HepG2 (cell line): ENCODE results near the gene C11orf24. TPM values are rescaled to one million over a fixed set of nuclear protein-coding genes. Genes with fewer than 3 reads are reported as not detected.

ENCODE experiments used
- ATF1 ChIP-seq: IDR thresholded peaks from 2 replicates; pipeline ENCODE4 v1.6.1; 2016; ENCODE audit warnings: mild to moderate bottlenecking, control low read depth
- ATF7-NPFF ChIP-seq: sonication (generic); formaldehyde crosslinking; IDR thresholded peaks from 2 replicates; pipeline ENCODE4 v1.8.1; 2023; ENCODE audit warnings: mild to moderate bottlenecking, low read depth, missing genetic modification reagents, moderate library complexity
- FIP1L1 ChIP-seq: fragments of 200-400 bp; formaldehyde crosslinking; IDR thresholded peaks from 2 replicates; pipeline ENCODE4 v1.6.1; 2018; ENCODE audit warnings: low read depth, mild to moderate bottlenecking, low read length, moderate library complexity, borderline replicate concordance; ENCODE audit not compliant: insufficient read depth
- HNRNPUL1 ChIP-seq: fragments of 200-400 bp; formaldehyde crosslinking; IDR thresholded peaks from 2 replicates; pipeline ENCODE4 v1.6.1; 2017; ENCODE audit warnings: low read depth, mild to moderate bottlenecking, low read length, moderate library complexity
- NPAS2 ChIP-seq: sonication (generic); formaldehyde crosslinking; IDR thresholded peaks from 2 replicates; pipeline ENCODE4 v1.8.0; 2022; ENCODE audit warnings: mild to moderate bottlenecking, missing genetic modification reagents, borderline replicate concordance
- NR2F1 ChIP-seq, 2 experiments: fragments of 450-650 bp in 1 of 2; formaldehyde crosslinking in 1 of 2; IDR thresholded peaks; 2 replicates each; pipeline versions ENCODE4 v1.5.0 to v1.6.1; 2016 to 2020; ENCODE audit warnings: mild to moderate bottlenecking in 1 of 2, missing compliant biosample characterization in 1 of 2, missing genetic modification reagents in 1 of 2, moderate library complexity in 1 of 2
- NR2F6 ChIP-seq, 2 experiments: IDR thresholded peaks; 2 replicates each; pipeline ENCODE4 v1.6.1; 2016; ENCODE audit warnings: antibody characterized with exemption in 1 of 2, mild to moderate bottlenecking in 1 of 2
- POLR2G ChIP-seq: fragments of 200-400 bp; formaldehyde crosslinking; IDR thresholded peaks from 2 replicates; pipeline ENCODE4 v1.6.1; 2018; ENCODE audit warnings: mild to moderate bottlenecking, low read depth, low read length, moderate library complexity
- PPARG ChIP-seq: conservative IDR thresholded peaks from 2 replicates; pipeline ENCODE4 v1.6.1; 2016; ENCODE audit warnings: missing biosample characterization, missing genetic modification reagents
- SAP130 ChIP-seq: IDR thresholded peaks from 2 replicates; pipeline ENCODE4 v1.6.1; 2016; ENCODE audit warnings: low read depth
- SP4 ChIP-seq: sonication (generic); formaldehyde crosslinking; IDR thresholded peaks from 2 replicates; pipeline ENCODE4 v1.8.1; 2023; ENCODE audit warnings: mild to moderate bottlenecking, missing genetic modification reagents
- THAP11 ChIP-seq: IDR thresholded peaks from 2 replicates; pipeline ENCODE4 v1.6.1; 2016; ENCODE audit warnings: missing biosample characterization, missing genetic modification reagents
- ZBTB43 ChIP-seq: sonication (generic); formaldehyde crosslinking; conservative IDR thresholded peaks from 2 replicates; pipeline ENCODE4 v1.4.0; 2020; ENCODE audit warnings: missing genetic modification reagents
- ZFP41 ChIP-seq: sonication (generic); formaldehyde crosslinking; IDR thresholded peaks from 2 replicates; pipeline ENCODE4 v1.4.0; 2020; ENCODE audit warnings: mild to moderate bottlenecking, missing genetic modification reagents, borderline replicate concordance
- ZMAT5 ChIP-seq: sonication (generic); formaldehyde crosslinking; IDR thresholded peaks from 2 replicates; pipeline ENCODE4 v1.5.0; 2020; ENCODE audit warnings: mild to moderate bottlenecking, low read depth, missing genetic modification reagents, borderline replicate concordance
- ZNF382 ChIP-seq: sonication (generic); formaldehyde crosslinking; IDR thresholded peaks from 2 replicates; pipeline ENCODE4 v1.5.0; 2020; ENCODE audit warnings: missing genetic modification reagents, mild to moderate bottlenecking, borderline replicate concordance
- ZNF766 ChIP-seq: sonication (generic); formaldehyde crosslinking; IDR thresholded peaks from 2 replicates; pipeline ENCODE4 v1.5.0; 2020; ENCODE audit warnings: missing genetic modification reagents, borderline replicate concordance
- polyA plus RNA-seq, 8 experiments: library from polyadenylated mRNA; depleted of rRNA in 3 of 8; stranded (reverse) in 7 of 8; unstranded in 1 of 8; fragments of >200 nt; fragmentation: Illumina TruSeq in 4 of 8; extraction: Trizol in 4 of 8; gene quantifications; 2 replicates each; pipeline versions ENCODE4 v1.2.1 to v1.2.3, GENCODE V29; 2011 to 2016; ENCODE audit warnings: low read depth in 4 of 8, missing spikeins in 1 of 8, mixed read lengths in 1 of 8; ENCODE audit not compliant: insufficient read depth in 1 of 8
- total RNA-seq, 5 experiments: library from RNA; depleted of rRNA; stranded (reverse); fragments of >200 nt; fragmentation: Illumina TruSeq; extraction: Trizol; gene quantifications; 2 replicates each; pipeline ENCODE4 v1.2.3, GENCODE V29; 2016; ENCODE audit warnings: low read depth in 1 of 5
- TF ChIP-seq, protein P1 (sequence below): sonication (generic); formaldehyde crosslinking; IDR thresholded peaks from 2 replicates; pipeline ENCODE4 v1.5.1; 2020; ENCODE audit warnings: missing genetic modification reagents, mild to moderate bottlenecking, borderline replicate concordance
- TF ChIP-seq, protein P2 (sequence below): fragments of 450-650 bp; IDR thresholded peaks from 2 replicates; pipeline ENCODE4 v1.6.1; 2017
- TF ChIP-seq, protein P3 (sequence below): sonication (generic); formaldehyde crosslinking; IDR thresholded peaks from 2 replicates; pipeline ENCODE4 v1.5.0; 2020; ENCODE audit warnings: mild to moderate bottlenecking, missing genetic modification reagents
- TF ChIP-seq, protein P4 (sequence below): IDR thresholded peaks from 2 replicates; pipeline ENCODE4 v1.6.1; 2016

The C11orf24 gene
- total and polyA plus RNA-seq, 2 of the 13 experiments (the other 11 are each of a cell fraction or from before 2014, with no cell fraction given) = 52.9 to 55.5 TPM

DNA sequence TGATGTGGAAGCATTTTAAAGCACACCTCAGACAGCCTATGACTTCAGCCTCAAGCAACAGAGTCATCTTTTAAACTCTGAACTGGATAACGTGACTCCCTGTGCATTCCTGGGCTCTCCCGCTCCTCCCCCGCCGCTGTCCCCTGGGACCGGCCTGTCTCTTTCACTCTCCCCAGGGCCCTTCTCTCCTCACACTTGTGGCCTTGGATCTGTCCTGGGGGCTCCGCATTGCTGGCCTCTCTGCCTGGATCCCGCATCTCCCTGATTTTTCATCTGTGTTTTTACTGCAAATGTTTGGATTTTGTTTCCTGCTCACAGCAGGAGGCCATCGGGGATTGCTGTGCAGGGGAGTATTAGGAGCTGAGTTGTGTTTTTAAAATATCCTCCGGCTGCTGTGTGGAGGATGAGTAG lies 15.4 kb downstream of the C11orf24 start (continued):
- TF ChIP-seq, protein P1, sequence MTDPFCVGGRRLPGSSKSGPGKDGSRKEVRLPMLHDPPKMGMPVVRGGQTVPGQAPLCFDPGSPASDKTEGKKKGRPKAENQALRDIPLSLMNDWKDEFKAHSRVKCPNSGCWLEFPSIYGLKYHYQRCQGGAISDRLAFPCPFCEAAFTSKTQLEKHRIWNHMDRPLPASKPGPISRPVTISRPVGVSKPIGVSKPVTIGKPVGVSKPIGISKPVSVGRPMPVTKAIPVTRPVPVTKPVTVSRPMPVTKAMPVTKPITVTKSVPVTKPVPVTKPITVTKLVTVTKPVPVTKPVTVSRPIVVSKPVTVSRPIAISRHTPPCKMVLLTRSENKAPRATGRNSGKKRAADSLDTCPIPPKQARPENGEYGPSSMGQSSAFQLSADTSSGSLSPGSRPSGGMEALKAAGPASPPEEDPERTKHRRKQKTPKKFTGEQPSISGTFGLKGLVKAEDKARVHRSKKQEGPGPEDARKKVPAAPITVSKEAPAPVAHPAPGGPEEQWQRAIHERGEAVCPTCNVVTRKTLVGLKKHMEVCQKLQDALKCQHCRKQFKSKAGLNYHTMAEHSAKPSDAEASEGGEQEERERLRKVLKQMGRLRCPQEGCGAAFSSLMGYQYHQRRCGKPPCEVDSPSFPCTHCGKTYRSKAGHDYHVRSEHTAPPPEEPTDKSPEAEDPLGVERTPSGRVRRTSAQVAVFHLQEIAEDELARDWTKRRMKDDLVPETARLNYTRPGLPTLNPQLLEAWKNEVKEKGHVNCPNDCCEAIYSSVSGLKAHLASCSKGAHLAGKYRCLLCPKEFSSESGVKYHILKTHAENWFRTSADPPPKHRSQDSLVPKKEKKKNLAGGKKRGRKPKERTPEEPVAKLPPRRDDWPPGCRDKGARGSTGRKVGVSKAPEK = no peak
- TF ChIP-seq NR2F1 (CRISPR knock-in tag; IDR thresholded peaks at IDR 0.05) = no peak
- no peak for TF ChIP-seq NR2F6 (IDR thresholded peaks at IDR 0.05)
- 0 out of 2 replicates have a peak, but pooled peaks have one; percentile 23 for TF ChIP-seq NR2F6 (CRISPR knock-in tag; IDR thresholded peaks at IDR 0.05)
- TF ChIP-seq, protein P2, sequence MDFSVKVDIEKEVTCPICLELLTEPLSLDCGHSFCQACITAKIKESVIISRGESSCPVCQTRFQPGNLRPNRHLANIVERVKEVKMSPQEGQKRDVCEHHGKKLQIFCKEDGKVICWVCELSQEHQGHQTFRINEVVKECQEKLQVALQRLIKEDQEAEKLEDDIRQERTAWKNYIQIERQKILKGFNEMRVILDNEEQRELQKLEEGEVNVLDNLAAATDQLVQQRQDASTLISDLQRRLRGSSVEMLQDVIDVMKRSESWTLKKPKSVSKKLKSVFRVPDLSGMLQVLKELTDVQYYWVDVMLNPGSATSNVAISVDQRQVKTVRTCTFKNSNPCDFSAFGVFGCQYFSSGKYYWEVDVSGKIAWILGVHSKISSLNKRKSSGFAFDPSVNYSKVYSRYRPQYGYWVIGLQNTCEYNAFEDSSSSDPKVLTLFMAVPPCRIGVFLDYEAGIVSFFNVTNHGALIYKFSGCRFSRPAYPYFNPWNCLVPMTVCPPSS = no peak
- TF ChIP-seq SAP130 (CRISPR knock-in tag) = peak; percentile 74
- peak; percentile 58; the same call in 1 of the 2 replicates for TF ChIP-seq PPARG (CRISPR knock-in tag)
- no peak for TF ChIP-seq HNRNPUL1
- no peak for TF ChIP-seq FIP1L1
- 0 out of 2 replicates have a peak, but pooled peaks have one; percentile 19 for TF ChIP-seq ATF7-NPFF
- TF ChIP-seq, protein P3, sequence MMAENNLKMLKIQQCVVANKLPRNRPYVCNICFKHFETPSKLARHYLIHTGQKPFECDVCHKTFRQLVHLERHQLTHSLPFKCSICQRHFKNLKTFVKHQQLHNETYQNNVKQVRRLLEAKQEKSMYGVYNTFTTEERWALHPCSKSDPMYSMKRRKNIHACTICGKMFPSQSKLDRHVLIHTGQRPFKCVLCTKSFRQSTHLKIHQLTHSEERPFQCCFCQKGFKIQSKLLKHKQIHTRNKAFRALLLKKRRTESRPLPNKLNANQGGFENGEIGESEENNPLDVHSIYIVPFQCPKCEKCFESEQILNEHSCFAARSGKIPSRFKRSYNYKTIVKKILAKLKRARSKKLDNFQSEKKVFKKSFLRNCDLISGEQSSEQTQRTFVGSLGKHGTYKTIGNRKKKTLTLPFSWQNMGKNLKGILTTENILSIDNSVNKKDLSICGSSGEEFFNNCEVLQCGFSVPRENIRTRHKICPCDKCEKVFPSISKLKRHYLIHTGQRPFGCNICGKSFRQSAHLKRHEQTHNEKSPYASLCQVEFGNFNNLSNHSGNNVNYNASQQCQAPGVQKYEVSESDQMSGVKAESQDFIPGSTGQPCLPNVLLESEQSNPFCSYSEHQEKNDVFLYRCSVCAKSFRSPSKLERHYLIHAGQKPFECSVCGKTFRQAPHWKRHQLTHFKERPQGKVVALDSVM (CRISPR knock-in tag) = no peak
- no peak for TF ChIP-seq ZMAT5 (CRISPR knock-in tag)
- TF ChIP-seq ZBTB43 (CRISPR knock-in tag) = no peak
- TF ChIP-seq THAP11 = no peak
- TF ChIP-seq ZFP41 (CRISPR knock-in tag) = no peak
- no peak for TF ChIP-seq NPAS2 (CRISPR knock-in tag)
- TF ChIP-seq POLR2G = peak; percentile 45; the same call in 1 of the 2 replicates
- TF ChIP-seq, protein P4, sequence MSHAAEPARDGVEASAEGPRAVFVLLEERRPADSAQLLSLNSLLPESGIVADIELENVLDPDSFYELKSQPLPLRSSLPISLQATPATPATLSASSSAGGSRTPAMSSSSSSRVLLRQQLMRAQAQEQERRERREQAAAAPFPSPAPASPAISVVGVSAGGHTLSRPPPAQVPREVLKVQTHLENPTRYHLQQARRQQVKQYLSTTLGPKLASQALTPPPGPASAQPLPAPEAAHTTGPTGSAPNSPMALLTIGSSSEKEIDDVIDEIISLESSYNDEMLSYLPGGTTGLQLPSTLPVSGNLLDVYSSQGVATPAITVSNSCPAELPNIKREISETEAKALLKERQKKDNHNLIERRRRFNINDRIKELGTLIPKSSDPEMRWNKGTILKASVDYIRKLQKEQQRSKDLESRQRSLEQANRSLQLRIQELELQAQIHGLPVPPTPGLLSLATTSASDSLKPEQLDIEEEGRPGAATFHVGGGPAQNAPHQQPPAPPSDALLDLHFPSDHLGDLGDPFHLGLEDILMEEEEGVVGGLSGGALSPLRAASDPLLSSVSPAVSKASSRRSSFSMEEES (CRISPR knock-in tag) = 0 out of 2 replicates have a peak, but pooled peaks have one; percentile 48
- TF ChIP-seq SP4 (CRISPR knock-in tag) = no peak
- TF ChIP-seq ATF1 (CRISPR knock-in tag) = no peak
- no peak for TF ChIP-seq ZNF382 (CRISPR knock-in tag)
- TF ChIP-seq ZNF766 = no peak
